GM12865 (cell line): ENCODE measurements around the gene M1AP.

Experiments used
- DNase-seq: peaks from one replicate; pipeline ENCODE4 v3.0.0; 2010; ENCODE audit warnings: low read depth
- H3K4me3 ChIP-seq: 2 replicates; pipeline ENCODE4 v1.5.1; 2011; ENCODE audit warnings: mild to moderate bottlenecking, low read depth, low read length, control low read depth
- CTCF ChIP-seq: IDR thresholded peaks from 2 replicates; pipeline ENCODE4 v1.5.1; 2011; ENCODE audit warnings: low read length, control low read depth, low read depth, inconsistent platforms; ENCODE audit not compliant: insufficient read depth; ENCODE audit errors: missing control alignments

M1AP gene

DNA sequence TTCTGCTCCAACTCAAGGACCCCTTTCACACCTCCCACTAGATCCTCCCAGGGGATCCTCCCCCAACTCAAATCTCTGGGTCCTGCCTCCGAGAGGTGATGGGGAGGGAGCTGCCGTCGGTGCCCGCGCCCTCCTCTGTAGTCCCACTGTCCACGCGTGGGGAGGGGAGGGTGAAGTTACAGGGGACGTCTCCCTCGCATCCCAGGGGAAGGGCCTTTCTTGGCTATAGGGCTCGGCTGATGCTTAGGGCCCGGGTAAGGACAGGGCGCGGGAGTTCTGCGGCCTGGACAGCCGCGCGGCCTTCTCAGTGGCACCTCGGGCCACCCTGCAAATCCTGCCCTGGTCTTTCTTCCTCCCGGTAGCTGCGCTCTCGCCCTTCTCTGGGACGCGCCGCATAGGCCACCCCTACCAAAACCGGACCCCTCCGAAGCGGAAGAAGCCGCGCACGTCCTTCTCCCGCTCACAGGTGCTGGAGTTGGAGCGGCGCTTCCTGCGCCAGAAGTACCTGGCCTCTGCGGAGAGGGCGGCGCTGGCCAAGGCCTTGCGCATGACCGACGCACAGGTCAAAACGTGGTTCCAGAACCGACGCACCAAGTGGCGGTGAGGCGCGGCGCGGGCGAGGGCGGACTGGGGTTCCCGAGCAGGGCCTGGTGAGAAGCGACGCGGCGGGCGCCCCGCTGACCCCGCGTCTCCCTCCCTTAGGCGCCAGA, 132.7 kb downstream of the M1AP start:
- H3K4me3 ChIP-seq: peak overlapping the region; percentile 34
- DNase-seq: no peak
- no peak for TF ChIP-seq CTCF

DNA sequence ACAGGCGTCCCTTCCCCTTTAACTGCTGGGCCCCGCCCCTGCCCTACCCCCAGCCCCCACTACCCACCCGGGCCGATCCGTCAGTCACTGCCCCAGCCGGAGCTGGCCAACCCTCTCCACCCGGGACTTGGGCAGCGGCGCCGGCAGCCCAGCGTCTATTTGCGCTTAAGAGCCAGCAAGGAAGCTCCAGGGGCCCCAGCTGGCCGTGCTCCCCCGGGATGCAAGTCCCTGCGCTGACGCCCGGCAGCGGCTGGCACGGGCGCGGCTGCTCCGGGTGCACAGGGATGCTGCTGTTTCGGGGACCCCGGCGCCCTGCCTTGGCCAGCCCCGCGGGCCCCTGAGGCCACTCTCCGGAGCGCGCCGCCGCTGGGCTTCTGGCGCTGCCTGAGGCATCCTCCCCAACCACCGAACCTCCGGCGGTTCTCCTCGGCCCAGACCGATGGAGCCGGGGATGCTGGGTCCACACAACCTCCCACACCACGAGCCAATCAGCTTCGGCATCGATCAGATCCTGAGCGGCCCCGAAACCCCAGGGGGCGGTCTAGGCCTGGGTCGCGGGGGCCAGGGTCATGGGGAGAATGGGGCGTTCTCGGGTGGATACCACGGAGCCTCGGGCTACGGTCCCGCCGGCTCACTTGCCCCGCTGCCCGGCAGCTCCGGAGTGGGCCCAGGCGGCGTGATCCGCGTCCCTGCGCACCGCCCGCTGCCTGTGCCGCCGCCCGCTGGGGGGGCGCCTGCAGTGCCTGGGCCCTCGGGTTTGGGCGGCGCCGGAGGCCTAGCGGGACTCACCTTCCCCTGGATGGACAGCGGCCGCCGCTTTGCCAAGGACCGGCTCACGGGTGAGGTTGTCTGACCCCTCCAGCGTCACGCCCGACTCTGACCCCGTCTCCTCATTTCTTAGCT, 133.5 kb downstream of the M1AP start, which contains the start of gene TLX2:
TLX2 (plus strand) TSS at position 83 of the 903 bp plus-strand sequence; CDS start at position 440, 357 bp downstream.
- peak within 1 kb of the TSS; percentile 34 for H3K4me3 ChIP-seq
- DNase-seq: no peak
- no peak for TF ChIP-seq CTCF

DNA sequence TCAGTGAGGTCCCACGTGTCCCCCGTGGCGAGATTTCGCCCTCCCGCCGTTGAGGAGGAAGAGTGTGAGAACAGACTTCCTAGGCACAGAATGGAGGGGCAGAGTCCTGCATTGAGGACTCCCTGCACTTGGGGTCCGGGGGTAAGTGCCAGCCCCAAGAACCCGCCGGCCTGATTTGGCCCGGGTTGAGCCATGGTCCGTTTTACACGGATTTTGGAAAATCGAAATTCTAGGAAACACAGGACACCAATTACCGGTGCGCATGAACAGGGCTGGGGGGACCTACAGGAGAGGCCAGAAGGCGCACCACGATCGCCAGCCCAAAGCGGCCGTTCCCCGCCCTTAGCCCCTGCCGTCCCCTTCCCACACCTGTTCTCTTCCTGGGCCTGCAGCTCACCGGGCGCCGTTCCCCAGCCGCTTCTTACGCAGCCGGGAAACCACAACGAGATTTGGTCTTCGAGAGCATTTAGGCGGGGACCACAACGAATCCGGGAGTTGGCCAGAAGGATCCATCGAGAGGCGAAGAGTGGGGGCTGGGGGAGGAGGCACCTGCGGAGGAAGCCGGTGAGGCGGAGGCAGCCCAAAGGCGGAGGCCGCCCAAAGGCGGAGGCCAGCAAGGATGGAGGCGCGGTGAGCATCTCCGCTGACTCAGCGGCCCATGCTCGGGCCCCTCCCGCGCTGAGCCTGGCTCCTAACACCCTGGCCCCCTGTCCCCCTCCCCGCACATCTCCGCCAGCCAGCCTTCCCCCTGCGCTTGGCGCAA, 134.3 kb downstream of the M1AP start:
- no peak for DNase-seq
- H3K4me3 ChIP-seq: no peak overlapping the region

GRCh38 chr2:74512744-74513604, 135.2 kb downstream of the M1AP start:
- H3K4me3 ChIP-seq: no peak overlapping the region
- no peak for TF ChIP-seq CTCF
- DNase-seq: no peak

More for the DNA sequence above, 134.3 kb downstream of the M1AP start:
- TF ChIP-seq CTCF: no peak

- no peak for DNase-seq
- no peak for TF ChIP-seq CTCF
- H3K4me3 ChIP-seq: no peak overlapping the region
These were observed 136.8 kb downstream of the M1AP start for GRCh38 chr2:74511104-74511989.
